HG03039 (cell line): ENCODE results near the gene CEP295NL.
"Not testable (repeated sequence)": the region's sequence is repeated elsewhere in the genome, so short reads cannot be mapped to it uniquely, and the experiment has no call there.

Source experiments
- ATAC-seq: cut with Tn5 transposase; IDR thresholded peaks from one replicate; pipeline ENCODE4 v1.9.1; 2021; ENCODE audit warnings: mild to moderate bottlenecking, moderate library complexity; ENCODE audit not compliant: unreplicated experiment

CEP295NL gene

DNA sequence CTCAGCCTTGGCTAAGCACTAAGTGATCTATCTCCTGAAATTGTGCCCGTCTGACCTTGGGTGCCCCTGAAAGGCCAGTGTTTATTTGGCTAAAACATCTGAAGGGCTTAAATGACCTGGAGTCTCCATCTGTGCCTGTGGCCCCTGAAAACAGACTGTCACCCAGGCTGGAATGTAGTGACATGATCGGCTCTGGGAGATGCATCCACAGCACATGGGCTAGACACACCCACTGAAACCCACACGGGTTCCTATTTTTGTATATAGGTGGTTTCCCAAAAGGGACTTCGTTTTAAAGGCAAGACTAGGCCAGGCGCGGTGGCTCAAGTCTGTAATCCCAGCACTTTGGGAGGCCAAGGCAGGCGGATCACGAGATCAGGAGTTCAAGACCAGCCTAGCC, 13.5 kb downstream of the CEP295NL start:
- ATAC-seq: no peak

DNA sequence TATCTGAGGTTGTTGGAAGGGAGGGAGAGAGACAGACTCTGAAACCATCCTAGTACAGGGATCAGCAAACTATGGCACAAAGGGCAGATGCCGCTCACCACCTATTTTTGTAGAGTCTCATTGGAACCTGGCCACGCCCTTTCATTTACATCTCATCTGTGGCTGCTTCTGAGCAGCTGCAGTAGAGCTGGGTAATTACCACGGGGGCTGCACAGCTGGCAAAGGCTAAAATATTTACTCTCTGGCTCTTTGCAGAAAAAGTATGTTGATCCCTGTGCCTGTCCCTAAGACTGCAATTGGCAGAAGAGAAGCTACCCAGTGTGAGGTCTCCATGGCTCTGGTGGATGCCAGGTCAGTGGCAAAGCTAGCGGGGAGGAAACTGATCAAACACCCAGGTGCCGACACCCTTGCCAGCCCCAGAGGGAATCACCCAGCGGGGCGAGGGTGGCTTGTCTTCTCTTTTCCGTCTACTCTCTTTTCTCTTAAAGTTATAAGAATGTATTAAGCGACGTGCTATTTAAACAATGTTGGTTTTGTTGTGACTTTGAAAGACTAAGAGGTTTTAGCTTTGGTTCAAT, 14.0 kb downstream of the CEP295NL start:
- no peak for ATAC-seq

- no peak for ATAC-seq
Measured at GRCh38 chr17:78886954-78887353, 16.0 kb downstream of the CEP295NL start.

DNA sequence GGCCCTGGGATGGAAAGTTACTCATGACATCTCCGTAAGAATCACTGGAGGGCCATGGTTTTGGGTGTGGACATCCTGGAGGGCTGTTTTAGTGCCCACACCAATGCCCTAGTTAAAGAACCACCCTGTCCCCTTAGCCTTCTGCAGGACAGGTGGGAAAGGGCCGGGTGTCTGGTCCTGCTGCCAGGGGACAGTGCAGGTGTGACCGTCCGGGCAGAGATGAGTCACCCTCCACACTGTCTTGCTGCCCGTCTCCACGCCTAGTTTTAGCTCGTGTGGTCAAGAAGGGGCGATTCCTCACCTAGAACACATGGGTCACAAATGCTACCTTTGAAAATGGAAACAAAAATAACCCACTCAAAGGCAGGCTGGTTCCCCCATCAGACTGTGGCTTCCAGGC, 17.0 kb downstream of the CEP295NL start:
- ATAC-seq: no peak

DNA sequence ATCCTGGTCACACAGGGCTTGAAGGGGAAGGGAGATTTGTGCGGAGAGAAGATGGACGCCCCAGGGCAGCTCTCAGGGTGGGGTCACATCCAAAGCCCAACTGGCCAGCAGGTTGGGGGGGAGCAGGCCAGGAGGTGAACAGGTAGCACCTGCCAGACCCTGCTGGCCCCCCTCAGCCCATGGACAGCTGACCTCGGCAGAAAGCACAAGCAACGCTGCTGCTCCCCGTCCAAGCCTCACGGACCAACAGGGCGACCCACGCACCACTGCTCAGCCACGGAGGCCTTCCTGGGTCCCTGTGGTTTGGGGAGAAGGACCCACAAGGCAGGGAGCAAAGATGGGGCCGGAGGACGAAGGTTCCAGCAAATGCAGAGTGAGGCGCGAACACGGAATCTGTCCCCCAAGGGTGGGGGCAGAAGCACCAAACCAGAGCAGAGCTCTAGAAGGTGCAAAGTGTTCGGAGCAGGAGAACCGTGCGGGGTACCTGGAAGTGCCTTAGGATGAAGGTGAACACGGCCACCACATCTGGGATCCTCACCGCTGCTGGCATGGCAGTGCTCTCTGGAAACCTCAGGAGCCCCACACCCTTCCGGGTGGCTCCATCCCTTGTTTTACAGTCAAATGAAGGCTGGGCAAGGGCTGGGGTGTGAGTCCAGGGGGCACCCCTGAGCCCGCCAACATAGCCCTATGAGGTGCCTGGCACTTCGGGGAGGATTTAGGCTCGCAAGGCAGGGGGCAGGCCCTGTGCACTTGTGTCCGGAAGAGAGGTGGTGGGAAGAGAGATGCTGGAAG, 17.9 kb downstream of the CEP295NL start:
- no peak for ATAC-seq

- no peak for ATAC-seq
Measured at GRCh38 chr17:78884148-78884825, 18.7 kb downstream of the CEP295NL start.

GRCh38 chr17:78883533-78884131, 19.4 kb downstream of the CEP295NL start:
- ATAC-seq: no peak

GRCh38 chr17:78883089-78883532, 19.9 kb downstream of the CEP295NL start:
- no peak for ATAC-seq

DNA sequence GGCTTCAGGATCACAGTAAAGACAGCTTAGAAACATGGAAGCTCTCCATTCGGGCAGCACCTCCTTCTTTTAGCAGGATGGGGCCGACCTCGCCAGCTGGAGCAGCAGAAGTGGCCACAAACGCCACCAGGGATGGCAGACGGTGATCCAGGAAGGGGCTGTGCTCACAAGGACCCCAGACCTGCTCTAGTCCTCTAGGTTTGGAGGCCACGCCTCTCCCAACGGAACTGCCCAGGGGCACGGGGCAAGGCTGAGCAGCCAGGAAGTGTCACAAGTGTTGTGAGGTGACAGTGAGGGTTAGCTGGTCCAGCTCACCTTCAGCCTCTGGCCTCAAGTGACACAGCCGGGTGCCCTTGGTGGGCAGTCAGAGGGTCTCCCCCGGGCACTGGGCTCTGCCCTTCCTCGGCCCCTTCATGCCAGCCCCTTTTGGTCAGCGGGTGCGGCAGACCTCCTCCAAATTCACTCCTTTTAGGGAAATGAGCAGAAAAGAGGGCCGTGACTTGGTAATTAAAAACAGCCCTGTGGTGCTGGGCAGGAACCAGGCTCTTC, 20.4 kb downstream of the CEP295NL start:
- ATAC-seq: no peak

- no peak for ATAC-seq
Measured at GRCh38 chr17:78879635-78880186, 23.3 kb downstream of the CEP295NL start.

DNA sequence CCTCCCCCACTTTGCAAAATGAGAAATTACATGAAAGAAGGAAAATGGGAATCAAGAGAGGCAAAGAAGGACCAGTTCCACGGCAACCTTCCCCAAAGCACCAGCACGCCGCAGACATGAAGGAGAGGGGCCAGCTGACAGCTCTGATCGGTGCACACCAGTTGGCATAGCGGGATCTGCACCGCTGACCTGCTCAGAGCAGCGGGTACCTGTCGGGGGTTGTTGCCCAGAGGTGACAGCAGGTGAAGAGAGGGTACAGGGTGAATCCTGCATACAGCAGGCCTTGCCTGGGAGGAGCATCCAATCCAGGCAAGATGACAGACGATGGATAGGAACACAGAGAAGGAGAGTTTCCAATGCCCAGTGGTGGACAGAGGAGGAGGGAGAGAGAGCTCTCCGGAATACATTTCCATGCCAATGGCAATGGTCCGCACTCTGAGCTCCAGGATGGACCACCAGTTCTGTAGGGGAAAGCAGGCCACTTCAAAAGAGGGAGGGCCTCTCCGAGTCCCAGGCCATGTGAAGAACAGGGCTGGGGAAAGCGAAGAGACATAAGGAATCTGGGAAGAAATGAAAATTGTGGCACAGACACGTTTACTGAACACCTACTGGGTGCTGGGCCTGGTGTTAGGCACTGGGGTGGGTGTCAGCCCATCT, 24.0 kb downstream of the CEP295NL start:
- ATAC-seq: no peak

- ATAC-seq: no peak
Measured at GRCh38 chr17:78878261-78878660, 24.7 kb downstream of the CEP295NL start.

- not testable (repeated sequence) for ATAC-seq
Measured at GRCh38 chr17:78876954-78877517, 26.0 kb downstream of the CEP295NL start.

DNA sequence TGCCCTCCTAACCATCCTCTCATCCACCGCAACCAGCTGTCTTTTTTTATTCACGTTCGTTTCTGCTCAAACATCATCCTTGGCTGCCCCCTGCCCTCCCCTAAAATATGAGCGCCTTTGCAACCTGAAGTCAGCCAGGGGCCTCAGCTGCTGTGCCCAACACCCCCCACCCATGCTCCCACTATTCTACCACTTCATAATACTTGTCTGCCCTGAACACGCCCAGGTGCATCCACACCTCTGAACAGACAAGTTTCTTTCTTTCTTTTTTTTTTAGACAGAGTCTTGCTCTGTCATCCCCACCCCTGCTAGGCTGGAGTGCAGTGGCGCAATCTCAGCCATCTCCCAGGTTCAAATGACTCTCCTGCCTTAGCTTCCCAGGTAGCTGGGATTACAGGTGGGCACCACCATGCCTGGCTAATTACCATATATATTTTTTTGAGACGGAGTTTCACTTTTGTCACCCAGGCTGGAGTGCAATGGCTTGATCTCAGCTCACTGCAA, 26.9 kb downstream of the CEP295NL start:
- ATAC-seq: no peak

GRCh38 chr17:78875363-78876093, 27.5 kb downstream of the CEP295NL start:
- no peak for ATAC-seq

GRCh38 chr17:78873519-78874340, 29.3 kb downstream of the CEP295NL start:
- ATAC-seq: no peak

DNA sequence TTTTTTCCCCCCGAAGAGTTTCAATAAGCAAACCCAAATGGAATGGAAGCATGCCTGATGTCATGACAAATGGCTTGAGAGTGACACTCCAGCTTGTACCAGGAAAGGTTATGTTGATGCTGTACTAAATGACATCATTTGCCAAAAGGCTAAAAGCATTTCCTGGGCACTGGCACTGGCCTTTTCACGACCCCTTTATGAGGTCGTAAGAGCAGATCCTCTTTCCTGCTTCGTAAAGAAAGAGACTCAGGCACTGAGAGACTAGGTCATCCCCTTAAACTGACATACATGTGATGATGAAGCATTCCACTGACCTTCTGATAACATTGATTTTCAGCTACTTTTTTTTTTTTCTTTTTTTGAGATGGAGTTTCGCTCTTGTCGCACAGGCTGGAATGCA, 30.5 kb downstream of the CEP295NL start:
- ATAC-seq: no peak

DNA sequence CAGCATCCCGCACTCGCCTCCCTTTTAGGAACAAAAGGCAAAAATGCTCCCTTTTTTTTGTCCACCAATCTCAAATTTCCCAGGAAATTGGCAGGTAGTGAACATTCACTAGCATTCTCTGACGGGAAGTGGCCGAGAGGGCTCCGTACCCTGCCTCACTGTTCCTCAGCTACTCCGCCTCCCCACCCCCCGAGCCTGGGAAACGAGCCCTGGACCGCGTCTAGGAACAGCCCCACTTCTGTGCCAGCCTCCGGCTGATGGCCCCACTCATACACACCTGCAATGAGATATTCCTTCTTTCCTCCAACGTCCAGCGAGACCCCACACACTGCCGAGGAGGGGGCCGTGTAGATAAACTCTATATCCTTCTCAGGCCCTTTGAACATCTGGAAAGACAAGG, 32.4 kb downstream of the CEP295NL start:
- ATAC-seq: no peak
